GDM1 (cell line): ENCODE data around the gene IFTAP.
A peak's percentile ranks its signal among the peaks of the same experiment; 100 is the strongest.

Experiments used
- DNase-seq: peaks from one replicate; lab custom pipeline; 2025; lab: John Stamatoyannopoulos, UW

The IFTAP gene

DNA sequence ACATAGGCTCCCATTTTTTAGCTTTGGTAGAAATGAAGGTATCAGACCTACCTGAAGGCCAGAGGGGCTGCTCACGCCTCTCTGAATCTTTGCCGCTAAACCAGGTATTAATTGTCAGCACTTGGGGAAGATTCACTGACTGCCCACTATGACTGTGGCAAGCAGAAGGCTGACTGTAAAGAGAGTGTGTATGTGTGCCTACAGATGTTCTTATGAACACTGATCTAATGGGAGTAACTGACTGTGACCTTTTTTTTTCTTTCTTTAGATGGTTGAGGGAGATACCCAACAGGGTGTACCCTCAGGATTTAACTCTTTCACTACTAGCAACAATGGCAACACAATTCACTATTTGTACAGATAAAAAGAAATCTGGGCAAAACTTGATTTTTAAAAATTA, 3.7 kb downstream of the IFTAP start, which contains the start of gene RAG2:
Gene RAG2, minus strand, starts transcription at position 186 of the 400 bp plus-strand sequence. CDS start 4,068 bp downstream, outside the sequence.
- no peak for DNase-seq

DNA sequence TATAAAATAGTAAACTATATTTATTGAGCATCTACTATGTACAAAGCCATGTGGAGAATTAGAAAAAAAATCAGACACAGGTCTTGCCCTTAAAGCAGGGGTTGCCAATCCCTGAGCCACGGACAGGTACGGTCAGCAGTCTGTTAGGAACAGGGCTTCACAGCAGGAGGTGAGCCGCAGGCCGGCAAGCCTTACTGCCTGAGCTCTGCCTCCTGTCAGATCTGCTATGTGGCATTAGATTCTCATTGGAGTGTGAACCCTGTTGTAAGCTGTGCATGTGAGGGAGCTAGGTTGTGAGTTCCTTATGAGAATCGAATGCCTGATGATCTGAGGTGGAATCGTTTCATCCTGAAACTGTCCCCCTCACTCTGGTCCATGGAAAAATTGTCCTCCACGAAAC, 5.9 kb downstream of the IFTAP start:
- no peak for DNase-seq

DNA sequence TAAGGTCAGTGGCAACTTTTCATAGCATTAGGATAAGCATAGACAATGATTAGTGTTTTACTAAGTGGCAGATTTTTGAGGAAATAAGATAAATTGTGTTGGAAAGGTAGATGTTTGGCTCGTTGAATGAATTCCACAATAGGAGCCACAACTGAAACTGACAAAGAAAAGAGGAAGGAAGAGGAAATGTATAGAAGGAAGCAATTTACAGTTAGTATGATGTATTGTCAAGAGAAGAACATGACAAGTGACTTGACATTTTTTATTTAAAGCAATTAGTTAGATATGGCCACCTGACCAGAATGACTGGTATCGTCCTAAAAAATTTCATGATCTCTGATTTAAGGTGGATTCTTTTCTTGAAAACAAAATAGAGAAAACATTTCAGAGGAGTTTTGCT, 6.9 kb downstream of the IFTAP start:
- peak; percentile 19 for DNase-seq

DNA sequence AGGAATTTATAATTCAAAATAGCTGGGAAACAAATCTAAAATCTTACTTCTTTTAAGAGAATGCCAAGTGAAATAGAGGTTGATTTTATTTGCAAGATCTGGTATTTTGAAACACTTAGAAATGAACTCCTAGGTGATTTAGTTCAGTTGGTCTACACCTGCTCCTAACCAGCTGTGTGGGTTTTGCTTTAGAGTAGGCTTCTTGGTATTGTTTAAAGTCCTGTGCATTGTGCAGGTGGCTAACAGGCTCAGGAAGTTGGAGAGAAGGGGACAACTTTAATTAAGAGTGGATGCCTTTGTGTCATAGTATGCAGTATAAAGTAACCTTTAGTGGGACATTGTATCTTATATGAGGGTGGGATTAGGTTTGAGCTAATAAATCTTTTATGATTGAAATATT, 7.8 kb downstream of the IFTAP start:
- no peak for DNase-seq

DNA sequence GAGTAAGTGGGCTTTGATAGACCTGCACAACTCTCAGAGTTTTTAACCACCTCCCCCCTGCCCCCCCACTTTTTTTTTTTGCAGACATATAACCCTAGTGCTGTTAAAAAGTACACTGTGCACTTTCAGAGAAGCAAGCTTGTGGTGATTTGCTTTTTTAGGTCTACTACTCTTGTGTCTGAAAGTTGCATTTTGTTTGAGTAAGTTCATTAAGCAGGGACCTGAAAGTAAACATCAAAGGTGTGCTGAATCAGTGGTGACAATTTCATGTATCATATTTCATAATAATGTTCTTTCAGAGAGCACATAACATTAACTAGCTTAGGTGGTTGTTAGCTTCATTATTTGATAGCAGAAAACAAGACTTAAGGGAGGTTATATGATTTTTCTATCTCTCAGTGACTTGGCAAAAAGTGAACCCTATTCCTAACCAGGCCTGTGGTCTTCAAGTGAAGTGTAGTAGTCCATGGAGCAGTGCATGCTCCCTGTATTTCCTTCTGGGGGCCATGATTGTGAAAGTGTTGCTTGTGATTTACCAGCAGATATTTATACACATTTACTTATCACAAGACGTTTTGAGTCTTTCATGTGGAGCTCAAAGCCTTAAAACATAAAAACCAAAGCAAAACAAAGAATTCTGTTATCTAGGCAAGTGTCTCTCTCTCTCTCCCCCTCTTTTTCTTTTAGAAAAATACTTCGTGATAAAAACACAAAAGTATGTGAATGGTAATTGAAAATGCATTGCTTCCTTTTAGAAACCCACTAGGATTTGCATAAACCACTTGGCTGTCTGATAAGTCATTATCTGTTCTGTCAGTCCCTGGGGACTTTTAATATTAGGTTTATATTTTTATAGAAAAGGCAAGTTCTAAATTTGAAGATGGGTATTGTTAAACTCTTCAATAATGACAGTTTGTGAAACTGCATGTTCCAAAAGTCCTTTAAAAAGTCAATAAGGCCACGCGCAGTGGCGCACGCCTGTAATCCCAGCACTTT, 11.2 kb downstream of the IFTAP start:
- DNase-seq: no peak

DNA sequence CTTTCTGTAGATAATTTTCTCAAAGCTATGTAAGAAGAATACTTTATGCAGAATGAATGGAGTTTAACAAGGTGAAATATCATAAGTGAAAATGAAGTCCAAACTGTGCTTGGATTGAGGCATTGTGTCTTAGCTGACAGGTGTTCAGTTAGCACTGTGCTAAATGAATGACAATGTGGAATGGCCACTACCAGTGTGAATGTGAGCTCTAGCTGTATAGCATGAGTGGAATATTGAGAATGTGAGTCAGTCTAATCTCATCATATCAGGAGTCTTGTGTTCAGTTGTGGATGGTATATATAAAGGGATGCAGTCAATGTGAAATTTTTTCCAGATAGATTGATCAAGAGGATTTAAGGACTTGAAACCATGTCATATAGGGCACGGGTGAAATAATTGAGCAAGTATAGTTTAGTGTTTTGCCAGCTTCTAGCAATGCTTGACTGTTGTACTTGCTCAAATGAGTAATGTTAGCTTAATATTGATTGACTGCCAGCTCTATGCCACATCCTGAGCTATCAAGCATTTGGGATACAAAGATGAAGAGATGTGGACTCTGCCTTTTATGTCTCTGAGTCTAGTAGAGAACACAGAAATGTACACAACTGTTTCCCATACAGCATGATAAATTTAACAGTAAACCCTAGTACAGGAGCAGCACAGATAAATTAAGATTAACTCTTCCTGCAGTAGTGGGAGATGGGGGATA, 14.3 kb downstream of the IFTAP start:
- DNase-seq: no peak

DNA sequence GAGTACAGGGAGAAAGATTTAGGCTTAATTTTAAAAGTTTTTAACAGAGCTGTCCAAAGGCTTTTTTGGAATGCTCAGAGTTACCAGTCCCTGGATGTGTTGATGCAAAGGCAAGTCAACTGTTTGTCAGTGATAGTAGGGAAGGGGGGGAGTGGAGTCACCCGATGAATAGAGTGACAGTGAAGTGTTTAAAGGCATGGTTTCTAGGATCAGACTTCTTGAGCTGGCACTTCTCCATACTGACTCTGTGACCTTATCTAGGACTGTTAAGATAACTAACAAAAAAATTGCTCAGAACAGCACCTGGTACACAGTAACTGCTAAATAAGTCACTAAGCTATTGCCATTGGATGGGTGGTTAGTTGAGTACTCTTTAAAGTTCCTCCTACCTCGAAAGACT, 15.1 kb downstream of the IFTAP start:
- no peak for DNase-seq

DNA sequence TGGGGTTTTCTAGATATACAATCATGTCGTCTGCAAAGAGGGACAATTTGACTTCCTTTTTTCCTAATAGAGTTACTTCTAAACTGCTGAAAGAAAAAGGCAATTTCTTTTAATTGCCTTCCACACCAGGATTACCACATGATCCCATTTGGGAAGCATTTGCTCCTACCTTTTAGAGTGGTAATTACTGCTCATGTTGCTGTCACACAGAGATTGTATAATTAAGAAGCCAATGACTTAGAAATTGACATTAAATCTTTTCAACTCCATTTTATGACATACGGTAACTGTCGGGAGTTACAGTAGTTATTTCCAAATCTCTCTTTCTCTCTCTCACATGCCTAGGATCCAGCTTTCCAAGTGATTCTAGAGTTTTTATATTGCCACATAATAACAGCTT, 21.5 kb downstream of the IFTAP start:
- DNase-seq: no peak

DNA sequence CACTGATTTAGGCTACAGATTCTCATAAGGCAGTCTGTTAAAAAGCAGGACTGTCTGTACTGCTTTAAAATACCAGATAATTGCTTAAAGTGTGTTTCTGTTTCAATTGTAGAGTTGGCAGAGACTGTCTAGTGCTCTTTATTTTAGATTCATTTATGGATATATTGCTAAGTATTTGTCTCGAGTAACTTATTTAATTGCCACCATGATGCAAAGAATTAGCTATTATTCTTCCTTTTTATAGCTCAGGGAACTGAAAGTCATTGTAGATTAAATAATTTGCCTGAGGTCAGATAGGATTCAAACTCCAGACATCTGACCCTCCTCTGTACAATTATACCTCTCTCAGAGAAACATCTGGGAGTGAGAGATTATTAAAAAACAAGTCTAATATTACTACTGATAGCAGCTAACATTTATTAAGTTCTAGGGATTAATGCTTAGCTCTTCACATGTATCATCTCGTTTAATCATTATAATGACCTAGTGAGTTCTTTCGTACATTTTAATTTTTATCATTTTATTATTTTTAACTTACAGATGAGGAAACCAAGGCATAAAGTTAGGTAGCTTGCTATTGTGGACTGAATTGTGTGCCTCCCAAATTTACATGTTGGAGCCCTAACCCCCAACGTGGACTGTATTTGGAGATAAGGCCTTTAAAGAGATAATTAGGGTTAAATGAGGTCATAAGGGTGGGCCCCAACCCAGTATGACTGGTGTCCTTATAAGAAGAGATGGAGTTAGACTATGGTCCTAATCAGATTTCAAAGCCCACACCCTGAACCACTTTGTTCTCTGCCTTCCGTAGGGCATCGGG, 23.5 kb downstream of the IFTAP start:
- DNase-seq: no peak

DNA sequence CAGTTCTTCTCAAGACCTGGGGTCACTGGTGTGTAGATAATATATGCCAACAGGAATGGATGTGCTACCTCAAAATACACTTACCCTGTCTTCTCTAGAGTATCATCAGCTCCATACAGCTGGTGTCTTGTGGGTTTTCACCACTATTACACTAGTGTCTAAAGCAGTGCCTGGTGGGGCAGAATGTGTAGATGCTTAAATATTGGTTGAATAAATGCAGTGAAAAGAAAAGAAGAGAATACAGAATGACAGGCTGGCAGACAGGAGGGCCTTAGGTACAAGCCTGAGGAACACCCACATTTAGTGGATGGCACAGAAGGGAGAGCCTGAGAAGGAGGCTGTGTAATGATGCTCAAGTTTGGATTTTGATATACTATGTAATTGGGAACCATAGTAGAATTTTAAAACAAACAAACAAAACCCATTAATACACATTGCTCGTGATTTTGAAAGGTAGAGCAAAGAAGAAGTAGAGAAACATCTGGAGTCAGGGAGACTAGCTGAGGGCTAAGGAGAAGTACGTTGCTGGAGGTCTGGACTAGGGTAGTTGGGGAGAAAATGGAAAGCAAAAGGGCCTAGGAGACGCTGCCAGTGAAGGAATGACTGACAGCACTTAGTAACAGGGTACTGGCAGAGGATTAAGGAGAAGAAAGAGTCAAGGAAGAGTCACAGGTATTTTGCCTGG, 24.2 kb downstream of the IFTAP start:
- DNase-seq: no peak

DNA sequence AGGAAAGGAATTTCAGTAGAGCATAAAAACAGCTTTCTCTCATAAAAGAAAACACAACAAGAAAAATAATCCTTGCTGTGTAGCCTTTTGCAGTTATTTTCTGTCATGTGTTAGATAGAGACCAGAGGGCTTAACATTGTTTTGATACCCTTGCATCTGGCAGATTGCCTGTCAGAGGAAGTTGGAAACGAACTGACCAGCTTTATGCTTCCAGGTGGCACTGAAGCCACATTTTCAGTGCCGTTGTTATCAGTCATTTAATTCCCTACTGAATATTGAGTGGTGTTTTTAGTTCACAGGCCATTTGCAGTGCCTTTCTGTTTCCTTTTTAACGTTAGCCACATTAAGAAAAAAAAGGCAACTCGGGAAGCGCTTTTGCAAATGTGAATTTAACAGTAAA, 25.2 kb downstream of the IFTAP start:
- DNase-seq: no peak

DNA sequence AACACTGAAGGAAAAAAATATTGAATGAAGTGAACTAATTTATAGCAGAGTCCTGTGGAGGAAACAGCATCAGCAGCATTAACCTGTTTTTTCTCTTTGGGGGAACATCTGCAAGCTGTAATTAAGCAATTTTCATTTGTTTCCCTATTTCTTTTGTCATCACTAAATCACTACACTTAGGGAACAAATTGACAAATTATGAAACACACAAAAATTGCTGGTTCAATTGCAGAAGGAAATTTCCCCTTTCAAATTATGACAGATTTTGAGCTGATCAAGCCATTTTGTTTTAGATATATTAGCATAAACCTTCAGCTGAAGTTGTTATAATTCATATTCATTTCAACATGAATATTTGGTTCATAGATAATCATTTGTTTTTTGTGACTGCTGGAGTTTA, 25.9 kb downstream of the IFTAP start:
- DNase-seq: no peak

DNA sequence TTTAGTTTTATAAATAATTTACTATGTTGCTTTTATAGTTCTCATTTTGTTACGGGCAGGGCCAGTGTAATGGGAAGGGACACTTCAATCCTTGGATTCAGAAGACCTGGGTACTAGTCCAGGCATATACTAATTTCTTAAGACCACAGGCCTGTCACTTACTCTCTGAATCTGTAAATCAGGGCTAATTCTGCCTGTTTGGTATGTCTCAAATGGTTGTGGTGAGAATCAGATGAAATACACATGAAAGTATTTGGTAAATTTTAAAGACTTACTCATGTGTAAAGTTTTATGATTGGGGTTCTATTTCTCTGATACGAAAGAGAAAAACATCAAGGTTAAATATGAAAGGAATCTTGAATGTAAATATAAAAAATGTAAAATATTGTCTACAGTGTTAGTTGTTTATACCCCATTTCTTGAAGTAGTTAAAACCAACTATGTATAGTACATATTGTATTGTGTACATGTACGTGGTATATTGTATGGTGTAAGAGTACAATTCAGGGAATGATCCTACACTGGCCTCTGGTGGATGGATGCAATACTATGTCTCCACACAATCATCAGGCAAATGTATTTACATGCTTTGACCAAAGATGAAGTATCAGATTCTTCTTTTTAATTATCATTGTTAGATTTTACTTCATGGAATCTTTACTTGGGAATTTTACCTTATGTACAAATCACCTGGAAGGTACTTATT, 28.3 kb downstream of the IFTAP start:
- peak; percentile 15 for DNase-seq

DNA sequence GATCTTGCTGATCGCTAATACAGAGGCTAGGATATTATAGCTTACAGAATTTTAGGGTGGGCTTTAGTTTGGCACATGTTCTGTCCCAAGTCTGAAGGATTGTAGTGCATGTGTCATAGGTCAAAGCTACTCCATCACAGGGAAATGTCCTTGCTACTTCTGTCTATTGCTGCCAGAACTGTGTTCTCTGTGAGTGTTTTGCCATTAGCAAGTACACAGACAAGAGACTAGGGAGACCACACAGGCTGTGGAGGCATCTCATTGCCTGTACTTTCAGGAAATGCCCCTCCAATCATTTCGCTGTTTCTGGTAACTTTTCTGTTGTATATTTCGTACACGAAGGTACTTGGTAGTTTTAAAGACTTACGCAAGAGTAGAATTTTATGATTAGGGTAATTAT, 29.2 kb downstream of the IFTAP start:
- DNase-seq: no peak

DNA sequence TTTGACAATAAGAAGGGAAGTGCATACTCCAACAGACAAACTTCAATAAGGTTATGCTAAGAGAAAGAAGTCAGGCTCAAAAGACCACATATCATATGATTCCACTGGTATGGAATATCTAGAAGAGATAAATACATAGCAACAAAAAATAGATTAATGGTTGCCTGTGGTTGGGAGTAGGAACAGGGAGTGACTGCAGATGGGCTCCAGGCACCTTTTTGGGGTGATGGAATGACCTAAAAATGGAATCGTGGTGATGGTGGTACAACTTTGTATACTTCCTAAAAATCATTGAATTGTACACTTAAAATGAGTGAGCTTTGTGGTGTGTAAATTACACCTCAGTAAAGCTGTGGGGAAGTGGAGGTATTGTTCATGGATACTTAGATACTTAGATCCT, 32.7 kb downstream of the IFTAP start:
- no peak for DNase-seq

DNA sequence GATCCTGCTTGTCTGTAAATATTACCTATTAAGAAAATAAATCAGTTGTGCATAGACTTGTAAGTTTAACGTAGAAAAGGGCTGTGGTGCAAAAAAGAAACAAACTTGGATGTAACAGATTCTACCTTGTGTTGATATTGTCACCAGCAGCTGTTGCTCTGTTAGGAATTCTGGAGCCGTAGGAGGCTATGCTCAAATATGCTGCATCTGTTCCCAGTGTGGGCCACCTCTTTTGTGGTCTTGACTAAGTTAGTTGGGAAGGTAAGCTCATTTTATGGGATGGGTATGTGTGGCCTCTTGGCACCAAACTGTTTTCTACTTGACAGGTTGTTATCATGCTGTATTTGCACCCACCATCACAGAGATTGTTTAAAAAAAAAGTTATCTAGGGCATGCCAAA, 33.2 kb downstream of the IFTAP start:
- DNase-seq: no peak

DNA sequence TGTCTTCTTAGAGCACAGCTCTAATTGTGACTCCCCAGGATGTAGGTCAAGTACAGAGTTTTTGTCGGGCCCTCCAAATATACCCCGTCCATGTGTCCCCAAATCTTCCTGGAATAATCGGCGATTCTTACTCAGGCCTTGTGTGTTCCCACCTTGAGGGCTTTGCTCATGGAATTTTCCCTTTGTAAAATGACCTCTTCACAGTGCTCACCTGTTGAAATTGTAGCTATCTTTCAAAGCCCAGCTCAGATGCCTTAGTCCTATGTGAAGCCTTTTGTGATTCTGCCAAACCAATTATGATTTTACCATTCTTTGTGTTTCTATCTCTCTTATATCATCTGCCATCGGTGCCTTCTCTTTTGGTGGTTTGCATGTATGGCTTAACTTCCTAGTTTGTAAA, 33.8 kb downstream of the IFTAP start:
- no peak for DNase-seq

DNA sequence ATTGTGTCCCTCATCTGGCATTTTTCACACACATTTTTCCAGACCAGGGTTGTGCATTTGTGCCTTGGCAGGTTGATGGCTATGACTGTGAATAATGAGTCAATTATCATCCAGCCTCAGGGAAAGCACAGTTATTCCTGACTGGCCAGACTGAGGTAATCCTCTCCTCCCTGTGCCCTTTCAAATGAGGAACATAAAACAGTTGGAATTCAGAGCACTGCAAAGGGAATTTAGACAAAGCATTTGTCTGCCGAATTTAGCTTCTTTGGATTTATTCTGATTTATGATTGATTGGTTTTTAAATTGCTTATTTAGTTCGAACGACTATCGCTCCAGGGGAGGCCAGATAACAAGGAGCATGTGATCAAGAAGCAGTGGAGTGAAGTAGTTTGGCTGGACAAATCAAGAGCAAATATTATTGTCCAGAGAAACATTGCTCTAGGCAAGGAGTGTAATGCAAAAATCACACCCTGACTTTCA, 34.5 kb downstream of the IFTAP start:
- no peak for DNase-seq

DNA sequence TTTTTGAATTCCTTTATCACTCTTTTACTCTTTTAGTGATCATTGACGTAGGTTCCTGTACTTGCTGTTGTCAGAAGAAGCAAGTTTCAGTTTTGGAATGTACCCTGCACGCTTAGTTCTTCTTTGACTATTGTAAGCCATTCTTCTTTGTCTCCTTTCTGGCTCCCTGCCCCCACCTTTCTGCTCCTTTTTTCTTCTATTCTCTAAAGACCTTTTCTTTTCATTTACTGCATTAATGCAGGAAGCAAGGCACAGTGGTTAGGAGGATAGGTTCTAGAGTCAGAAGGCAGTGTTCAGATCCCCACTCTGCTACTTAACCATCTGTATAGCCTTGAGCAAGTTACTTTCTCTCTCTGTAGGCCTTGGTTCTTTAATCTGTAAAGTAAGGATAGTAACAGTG, 37.5 kb downstream of the IFTAP start:
- no peak for DNase-seq

DNA sequence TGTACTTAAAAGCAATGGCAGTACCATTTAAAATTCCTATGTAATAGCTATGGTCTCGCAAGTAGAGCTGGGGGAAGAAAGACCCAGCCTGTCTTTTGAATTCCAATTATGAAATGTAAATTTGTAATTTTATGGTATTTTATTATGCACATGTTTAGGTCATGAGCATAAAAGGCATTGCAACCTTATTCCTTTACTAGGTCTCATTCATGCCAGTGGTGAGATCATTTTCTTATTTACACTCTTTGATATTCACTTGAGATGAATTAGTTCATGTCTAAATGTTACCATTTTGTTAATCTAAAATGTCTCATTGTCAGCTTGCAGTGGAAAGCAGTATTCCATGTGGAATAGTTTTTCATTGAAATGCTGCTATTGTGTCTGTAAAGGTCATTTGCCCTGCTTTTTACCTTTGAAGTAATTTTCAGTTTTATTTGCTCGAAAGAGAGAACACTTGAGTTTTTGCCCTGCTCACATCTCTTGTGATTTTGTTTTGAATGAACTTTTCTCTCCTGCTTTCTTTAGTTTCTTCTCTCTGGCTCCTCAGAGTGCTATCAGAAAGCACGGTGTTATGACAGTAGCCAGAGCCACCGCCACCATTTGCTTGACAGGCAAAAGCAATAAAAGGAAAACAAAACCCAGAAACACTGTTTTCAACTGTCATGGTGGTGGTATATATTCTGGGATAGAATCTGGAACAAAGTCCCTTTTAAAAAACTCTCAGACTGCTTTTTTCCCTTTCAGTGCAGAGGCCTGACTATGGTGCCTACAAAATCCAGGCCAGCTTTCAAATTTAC, 41.0 kb downstream of the IFTAP start:
- no peak for DNase-seq
